DND-41 (cell line): Measurements from ENCODE around the gene MRPL27.

ENCODE experiments used
- ATAC-seq: fragments of 200-7000 bp; cut with Tn5 transposase; 3 replicates; pipeline ENCODE4 v1.9.1; 2021; ENCODE audit warnings: low read depth; ENCODE audit not compliant: insufficient read depth
- DNase-seq: peaks from one replicate; pipeline ENCODE4 v3.0.0-alpha.2; 2020
- H2AFZ ChIP-seq: 2 replicates; pipeline ENCODE4 v1.6.0; 2012; ENCODE audit warnings: low read depth, low read length
- H3K27ac ChIP-seq: 2 replicates; pipeline ENCODE4 v1.5.1; 2012; ENCODE audit warnings: low read length, inconsistent platforms
- H3K27me3 ChIP-seq: fragments of 200-600 bp; sonication (generic); 2 replicates; pipeline ENCODE4 v1.6.0; 2012; ENCODE audit warnings: low read length, mild to moderate bottlenecking, inconsistent platforms; ENCODE audit not compliant: insufficient read depth, poor library complexity
- H3K36me3 ChIP-seq: 2 replicates; pipeline ENCODE4 v1.5.1; 2012; ENCODE audit warnings: low read length, inconsistent platforms; ENCODE audit not compliant: insufficient read depth
- H3K4me1 ChIP-seq: 2 replicates; pipeline ENCODE4 v1.5.1; 2012; ENCODE audit warnings: mild to moderate bottlenecking, low read length; ENCODE audit not compliant: insufficient read depth
- H3K4me2 ChIP-seq: 2 replicates; pipeline ENCODE4 v1.6.0; 2012; ENCODE audit warnings: mild to moderate bottlenecking, moderate library complexity, low read length, inconsistent platforms; ENCODE audit not compliant: insufficient read depth
- H3K4me3 ChIP-seq, 2 experiments: fragments of 200-600 bp in 1 of 2; shearing (Covaris generic) in 1 of 2; 2 replicates each; pipeline ENCODE4 v1.5.1; 2012 to 2016; ENCODE audit warnings: inconsistent platforms in 2 of 2, low read length in 2 of 2, mild to moderate bottlenecking in 2 of 2, low read depth in 1 of 2, moderate library complexity in 1 of 2
- H3K79me2 ChIP-seq: 2 replicates; pipeline ENCODE4 v1.6.0; 2012; ENCODE audit warnings: low read length, inconsistent platforms; ENCODE audit not compliant: insufficient read depth
- H3K9ac ChIP-seq: 2 replicates; pipeline ENCODE4 v1.6.0; 2012; ENCODE audit warnings: low read depth, mild to moderate bottlenecking, inconsistent platforms, low read length, moderate library complexity
- H3K9me3 ChIP-seq: 2 replicates; pipeline ENCODE4 v1.5.1; 2012; ENCODE audit warnings: low read length, moderate library complexity, mild to moderate bottlenecking, inconsistent platforms; ENCODE audit not compliant: insufficient read depth, severe bottlenecking
- H4K20me1 ChIP-seq: 2 replicates; pipeline ENCODE4 v1.6.0; 2012; ENCODE audit warnings: low read length; ENCODE audit not compliant: insufficient read depth
- EZH2 ChIP-seq: IDR thresholded peaks from 3 replicates; pipeline ENCODE4 v1.6.1; 2012; ENCODE audit warnings: borderline replicate concordance, low read depth, mild to moderate bottlenecking, moderate library complexity, low read length, inconsistent platforms; ENCODE audit not compliant: severe bottlenecking
- TF ChIP-seq, protein P1 (sequence below): IDR thresholded peaks from 2 replicates; pipeline ENCODE4 v1.5.1; 2012; ENCODE audit warnings: borderline replicate concordance, low read length, moderate library complexity, mild to moderate bottlenecking; ENCODE audit not compliant: poor library complexity, severe bottlenecking; ENCODE audit errors: extremely low read depth

MRPL27 gene

DNA sequence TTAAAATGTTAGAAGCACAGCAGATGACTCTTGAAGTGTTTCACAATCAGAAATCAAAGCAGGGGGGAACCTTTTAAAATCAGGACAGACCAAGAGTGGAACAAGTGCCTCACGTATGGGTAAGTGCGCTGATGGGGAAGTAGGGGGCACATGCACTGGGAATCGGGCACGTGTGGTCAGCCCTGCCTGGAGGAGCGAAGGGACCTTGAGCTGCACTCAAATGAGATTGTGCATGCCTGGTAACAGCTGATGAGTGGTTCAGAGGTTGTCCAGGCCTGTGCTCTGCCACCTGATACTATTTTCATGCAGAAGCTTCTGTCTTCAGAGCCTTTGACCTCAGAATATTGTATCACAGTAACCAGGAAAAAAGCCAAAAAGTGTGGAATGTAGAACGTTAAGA, 40.8 kb downstream of the MRPL27 start:
- no peaks in the 10 kb centered on the region for H4K20me1 ChIP-seq
- H3K36me3 ChIP-seq: no peaks in the 10 kb centered on the region
- no peak for TF ChIP-seq EZH2
- TF ChIP-seq, protein P1, sequence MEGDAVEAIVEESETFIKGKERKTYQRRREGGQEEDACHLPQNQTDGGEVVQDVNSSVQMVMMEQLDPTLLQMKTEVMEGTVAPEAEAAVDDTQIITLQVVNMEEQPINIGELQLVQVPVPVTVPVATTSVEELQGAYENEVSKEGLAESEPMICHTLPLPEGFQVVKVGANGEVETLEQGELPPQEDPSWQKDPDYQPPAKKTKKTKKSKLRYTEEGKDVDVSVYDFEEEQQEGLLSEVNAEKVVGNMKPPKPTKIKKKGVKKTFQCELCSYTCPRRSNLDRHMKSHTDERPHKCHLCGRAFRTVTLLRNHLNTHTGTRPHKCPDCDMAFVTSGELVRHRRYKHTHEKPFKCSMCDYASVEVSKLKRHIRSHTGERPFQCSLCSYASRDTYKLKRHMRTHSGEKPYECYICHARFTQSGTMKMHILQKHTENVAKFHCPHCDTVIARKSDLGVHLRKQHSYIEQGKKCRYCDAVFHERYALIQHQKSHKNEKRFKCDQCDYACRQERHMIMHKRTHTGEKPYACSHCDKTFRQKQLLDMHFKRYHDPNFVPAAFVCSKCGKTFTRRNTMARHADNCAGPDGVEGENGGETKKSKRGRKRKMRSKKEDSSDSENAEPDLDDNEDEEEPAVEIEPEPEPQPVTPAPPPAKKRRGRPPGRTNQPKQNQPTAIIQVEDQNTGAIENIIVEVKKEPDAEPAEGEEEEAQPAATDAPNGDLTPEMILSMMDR: no peak
- no peak overlapping the region for H3K4me2 ChIP-seq
- H3K9me3 ChIP-seq: no peaks in the 10 kb centered on the region
- ATAC-seq (no peak), DNase-seq (no peak)
- H3K79me2 ChIP-seq: no peaks in the 10 kb centered on the region
- H3K4me3 ChIP-seq: no peak overlapping the region
- H3K27ac ChIP-seq: no peak overlapping the region
- peaks cover 15% of the 10 kb centered on the region for H3K4me1 ChIP-seq
- no peak overlapping the region for H3K9ac ChIP-seq
- no peak overlapping the region for H2AFZ ChIP-seq
- H3K27me3 ChIP-seq: no peaks in the 10 kb centered on the region

DNA sequence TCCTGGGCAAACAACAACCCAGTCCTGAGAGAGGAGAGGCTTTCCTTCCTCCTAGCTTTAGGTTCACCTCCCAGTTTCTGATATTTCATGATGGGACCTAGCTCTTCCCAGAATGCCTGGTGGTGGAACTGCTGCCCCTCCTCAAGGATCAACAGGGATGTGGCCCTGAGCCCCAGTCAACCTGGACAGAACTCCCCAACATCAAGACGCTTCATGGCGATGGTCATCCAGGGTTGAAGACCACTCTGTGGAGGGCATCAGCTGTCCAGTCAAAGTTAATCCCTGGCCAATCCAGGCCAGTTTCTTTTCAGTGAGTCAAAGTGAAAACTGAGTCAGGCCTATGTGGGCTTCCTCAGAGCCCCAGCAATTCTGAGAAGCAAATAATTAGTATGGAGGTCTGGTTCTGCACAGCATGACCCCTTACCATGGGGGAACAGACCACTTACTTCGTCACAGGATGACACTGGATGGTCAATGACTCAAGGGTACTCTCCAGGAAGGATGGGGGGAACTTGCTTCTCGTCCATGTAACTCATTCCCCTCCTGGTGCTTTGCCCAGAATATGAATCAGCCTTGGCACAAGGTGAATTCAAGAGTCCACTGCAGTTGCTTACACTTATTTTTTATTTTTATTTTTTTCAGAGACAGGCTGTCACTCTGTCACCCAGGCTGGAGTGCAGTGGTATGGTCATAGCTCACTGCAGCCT, 41.7 kb downstream of the MRPL27 start:
- Histone ChIP-seq H2AFZ (no peak overlapping the region), H3K79me2 (no peaks in the 10 kb centered on the region), H3K27ac (no peak overlapping the region), H4K20me1 (no peaks in the 10 kb centered on the region), H3K9ac (no peak overlapping the region), H3K9me3 (no peaks in the 10 kb centered on the region), H3K4me3 (no peak overlapping the region), H3K4me2 (no peak overlapping the region), H3K4me1 (peaks cover 15% of the 10 kb centered on the region), H3K36me3 (no peaks in the 10 kb centered on the region), H3K27me3 (no peaks in the 10 kb centered on the region)
- TF ChIP-seq EZH2: no peak
- TF ChIP-seq, protein P1: no peak
- no peak for DNase-seq
- no peak for ATAC-seq

DNA sequence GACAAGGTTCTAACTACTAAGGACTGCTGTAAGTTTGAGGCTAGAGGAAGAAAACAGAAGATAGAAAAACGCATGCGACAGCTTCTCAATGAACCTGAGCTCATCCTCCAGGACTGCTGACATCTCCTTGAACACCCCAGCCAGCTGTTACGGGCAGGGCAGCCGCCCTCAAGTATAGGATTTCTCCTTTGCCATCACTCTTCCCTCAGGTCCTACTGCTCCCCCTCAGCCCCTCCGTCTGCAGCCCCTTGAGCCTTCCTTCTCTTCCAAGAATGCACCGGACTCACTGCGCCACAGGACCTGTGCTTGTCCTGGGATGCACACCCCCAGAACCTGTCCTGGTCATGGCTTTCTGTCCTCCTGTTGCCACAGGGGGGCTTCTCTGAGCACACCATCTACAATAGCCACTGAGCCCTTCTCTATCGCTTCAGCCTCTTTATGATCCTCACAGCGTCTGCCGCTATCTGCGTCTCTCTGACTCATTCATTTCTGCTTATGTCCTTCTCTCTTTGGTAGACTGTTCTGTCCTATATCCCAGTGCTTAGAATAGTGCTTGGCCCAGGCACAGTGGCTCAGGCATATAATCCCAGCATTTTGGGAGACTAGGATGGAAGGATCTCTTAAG, 42.7 kb downstream of the MRPL27 start:
- TF ChIP-seq EZH2: no peak
- TF ChIP-seq, protein P1: no peak
- ATAC-seq: no peak
- no peak overlapping the region for H3K4me2 ChIP-seq
- H3K27me3 ChIP-seq: no peaks in the 10 kb centered on the region
- H3K36me3 ChIP-seq: no peaks in the 10 kb centered on the region
- H3K4me1 ChIP-seq: peaks cover 15% of the 10 kb centered on the region
- H3K9ac ChIP-seq: no peak overlapping the region
- H3K79me2 ChIP-seq: no peaks in the 10 kb centered on the region
- DNase-seq: no peak
- H2AFZ ChIP-seq: no peak overlapping the region
- H3K4me3 ChIP-seq: no peak overlapping the region
- H3K27ac ChIP-seq: no peak overlapping the region
- H4K20me1 ChIP-seq: no peaks in the 10 kb centered on the region
- H3K9me3 ChIP-seq: no peaks in the 10 kb centered on the region
